ENCODE results near the gene BCCIP. TPM values are rescaled to one million over a fixed set of nuclear protein-coding genes. Genes with fewer than 3 reads are reported as not detected.

Gene BCCIP
- total and polyA plus RNA-seq, 11 donors, result 31.3 to 81.0 (median 44.5) TPM

DNA sequence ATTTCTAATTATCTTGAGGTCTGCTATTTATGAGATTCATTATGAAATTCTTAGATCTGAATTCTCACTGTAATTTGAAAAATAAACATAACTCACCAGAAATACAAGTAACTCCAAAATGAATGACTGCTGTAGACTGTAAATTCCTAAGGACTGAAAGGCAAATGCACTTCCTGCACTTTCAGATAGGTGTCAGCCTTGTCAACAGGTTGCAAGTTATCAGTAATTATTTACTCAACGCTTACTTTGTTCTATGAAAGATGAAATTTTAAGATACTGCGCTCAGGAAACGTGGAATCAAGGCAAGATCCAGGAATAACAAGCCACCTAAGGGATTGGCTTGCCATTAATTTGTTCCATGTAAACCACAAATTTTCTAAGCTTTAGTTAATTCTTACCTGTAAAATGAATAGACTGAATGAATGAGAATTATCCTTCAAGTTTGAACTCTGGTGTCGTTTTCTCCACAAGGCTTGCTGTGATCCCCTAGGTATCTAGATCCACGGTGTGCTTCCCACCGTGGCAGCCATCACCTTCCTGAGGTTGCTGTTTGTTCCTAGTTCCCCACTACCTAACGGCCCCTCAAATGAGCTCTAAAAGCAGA lies 45.1 kb downstream of the BCCIP start:
- ATAC-seq (peak in 1 of 4 donors; percentile 58), DNase-seq (no peak)
- WGBS, 4 donors, result 46 to 56% (median 54%) methylated on average over 7 of the region's 7 CpGs
- intact Hi-C loops (cut with DNase I), result loop anchor here in 3 of 10 donors (5.0 to 10.0 kb wide), 2 partner anchors 116 to 634 kb away; no protein-coding TSS in a partner anchor
- Histone ChIP-seq H3K27ac (no peak overlapping the region), H3K4me3 (no peak overlapping the region), H3K9me3 (no peaks in the 10 kb centered on the region), H3K36me3 (peaks cover 0 to 46% (median 30%) of the 10 kb centered on the region in 9 donors), H3K27me3 (no peaks in the 10 kb centered on the region), H3K4me1 (peaks cover 0 to 5% (median 0%) of the 10 kb centered on the region in 12 donors)
- TF ChIP-seq, protein P1, sequence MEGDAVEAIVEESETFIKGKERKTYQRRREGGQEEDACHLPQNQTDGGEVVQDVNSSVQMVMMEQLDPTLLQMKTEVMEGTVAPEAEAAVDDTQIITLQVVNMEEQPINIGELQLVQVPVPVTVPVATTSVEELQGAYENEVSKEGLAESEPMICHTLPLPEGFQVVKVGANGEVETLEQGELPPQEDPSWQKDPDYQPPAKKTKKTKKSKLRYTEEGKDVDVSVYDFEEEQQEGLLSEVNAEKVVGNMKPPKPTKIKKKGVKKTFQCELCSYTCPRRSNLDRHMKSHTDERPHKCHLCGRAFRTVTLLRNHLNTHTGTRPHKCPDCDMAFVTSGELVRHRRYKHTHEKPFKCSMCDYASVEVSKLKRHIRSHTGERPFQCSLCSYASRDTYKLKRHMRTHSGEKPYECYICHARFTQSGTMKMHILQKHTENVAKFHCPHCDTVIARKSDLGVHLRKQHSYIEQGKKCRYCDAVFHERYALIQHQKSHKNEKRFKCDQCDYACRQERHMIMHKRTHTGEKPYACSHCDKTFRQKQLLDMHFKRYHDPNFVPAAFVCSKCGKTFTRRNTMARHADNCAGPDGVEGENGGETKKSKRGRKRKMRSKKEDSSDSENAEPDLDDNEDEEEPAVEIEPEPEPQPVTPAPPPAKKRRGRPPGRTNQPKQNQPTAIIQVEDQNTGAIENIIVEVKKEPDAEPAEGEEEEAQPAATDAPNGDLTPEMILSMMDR (IDR thresholded peaks at IDR 0.05), result peak; percentile 68 to 84 (median 78)
- TF ChIP-seq POLR2A (IDR thresholded peaks at IDR 0.05), result no peak

- Histone ChIP-seq H3K27ac (no peak overlapping the region), H3K4me1 (peaks cover 0 to 5% (median 0%) of the 10 kb centered on the region in 12 donors), H3K36me3 (peaks cover 0 to 36% (median 14%) of the 10 kb centered on the region in 9 donors), H3K27me3 (no peaks in the 10 kb centered on the region), H3K9me3 (peaks cover 0 to 10% (median 6%) of the 10 kb centered on the region in 12 donors), H3K4me3 (no peak overlapping the region)
- DNase-seq (no peak), ATAC-seq (no peak)
- TF ChIP-seq, protein P1 (IDR thresholded peaks at IDR 0.05), result no peak
- TF ChIP-seq POLR2A (IDR thresholded peaks at IDR 0.05), result no peak
- 81 to 90% (median 87%) methylated on average over 4 of the region's 4 CpGs for WGBS, 4 donors
- intact Hi-C loops (cut with DNase I), result loop anchor here in 2 of 10 donors (5.0 to 10.0 kb wide), 2 partner anchors 631 to 633 kb away; no protein-coding TSS in a partner anchor
These were observed 48.0 kb downstream of the BCCIP start for GRCh38 chr10:125871338-125871737.

DNA sequence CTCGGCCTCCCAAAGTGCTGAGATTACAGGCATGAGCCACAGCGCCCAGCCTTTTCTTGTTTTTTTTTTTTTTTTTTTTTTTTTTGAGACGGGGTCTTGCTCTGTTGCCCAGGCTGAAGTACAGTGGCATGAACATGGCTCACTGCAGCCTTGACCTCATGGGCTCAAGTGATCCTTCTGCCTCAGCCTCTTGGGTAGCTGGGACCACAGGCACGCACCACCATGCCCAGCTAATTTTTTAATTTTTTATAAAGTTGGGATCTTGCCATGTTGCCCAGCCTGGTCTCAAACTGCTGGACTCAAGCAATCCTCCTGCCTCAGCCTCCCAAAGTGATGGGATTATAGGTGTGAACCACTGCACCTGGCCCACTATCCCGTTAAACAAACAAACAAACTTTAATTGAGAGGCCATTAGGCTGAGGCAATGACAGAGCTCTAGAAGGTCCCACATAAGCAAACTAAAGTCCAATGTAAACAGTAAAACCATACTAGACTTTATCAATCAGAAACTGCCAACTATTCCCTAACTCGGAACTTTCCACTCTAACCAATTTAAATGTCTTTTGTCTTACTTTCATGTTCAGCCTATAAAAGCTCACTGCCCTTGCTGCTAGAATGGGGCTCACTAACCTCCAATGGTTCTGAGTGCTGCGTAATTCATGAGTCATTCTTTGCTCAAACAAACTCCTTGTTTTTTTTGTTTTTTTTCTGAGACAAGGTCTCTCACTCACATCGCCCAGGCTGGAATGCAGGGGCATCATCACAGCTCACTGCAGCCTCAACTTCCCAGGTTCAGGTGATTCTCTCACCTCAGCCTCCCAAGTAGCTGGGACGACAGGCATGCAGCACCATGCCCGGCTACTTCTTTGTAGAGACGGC lies 55.9 kb downstream of the BCCIP start:
- peak overlapping the region in 1 of 12 donors; percentile 6 for H3K27ac ChIP-seq
- H3K36me3 ChIP-seq, result peaks cover 0 to 45% (median 13%) of the 10 kb centered on the region in 9 donors
- H3K9me3 ChIP-seq, result peaks cover 0 to 17% (median 13%) of the 10 kb centered on the region in 12 donors
- no peak for TF ChIP-seq POLR2A (IDR thresholded peaks at IDR 0.05)
- TF ChIP-seq, protein P1 (IDR thresholded peaks at IDR 0.05), result no peak
- WGBS, 4 donors, result 88 to 95% (median 89%) methylated on average over 11 of the region's 11 CpGs
- DNase-seq, result no peak
- no peak for ATAC-seq
- peaks cover 0 to 33% (median 4%) of the 10 kb centered on the region in 12 donors for H3K4me1 ChIP-seq
- peak overlapping the region in 6 of 12 donors; percentile 10 to 36 (median 27) for H3K4me3 ChIP-seq
- no peaks in the 10 kb centered on the region for H3K27me3 ChIP-seq
- intact Hi-C loops (cut with DNase I), result loop anchor here in 1 of 10 donors (10.0 kb wide), 1 partner anchor 626 kb away; no protein-coding TSS in a partner anchor
